ENCODE measurements around the gene MDFI.

The MDFI gene

GRCh38 chr6:41629128-41629527 is 9.1 kb upstream of the MDFI start:
- in situ Hi-C loops (cut with MboI; ENCODE audit: low pct_unique_long_range_greater_than_20kb, low sequenced_read_pairs, unreplicated experiment), result no loop called here
- TF ChIP-seq CTCF (IDR thresholded peaks at IDR 0.05; ENCODE audit: extremely low read depth, insufficient read depth, missing control alignments), result no peak
- no peak for DNase-seq (ENCODE audit: low spot score)

GRCh38 chr6:41630069-41630468 is 8.2 kb upstream of the MDFI start:
- in situ Hi-C loops (cut with MboI; ENCODE audit: low pct_unique_long_range_greater_than_20kb, low sequenced_read_pairs, unreplicated experiment), result no loop called here
- no peak for TF ChIP-seq CTCF (IDR thresholded peaks at IDR 0.05; ENCODE audit: extremely low read depth, insufficient read depth, missing control alignments)
- no peak for DNase-seq (ENCODE audit: low spot score)

- TF ChIP-seq CTCF (IDR thresholded peaks at IDR 0.05; ENCODE audit: extremely low read depth, insufficient read depth, missing control alignments), result no peak
- in situ Hi-C loops (cut with MboI; ENCODE audit: low pct_unique_long_range_greater_than_20kb, low sequenced_read_pairs, unreplicated experiment), result no loop called here
- no peak for DNase-seq (ENCODE audit: low spot score)
These were observed 7.3 kb upstream of the MDFI start for GRCh38 chr6:41630946-41631345.

DNA sequence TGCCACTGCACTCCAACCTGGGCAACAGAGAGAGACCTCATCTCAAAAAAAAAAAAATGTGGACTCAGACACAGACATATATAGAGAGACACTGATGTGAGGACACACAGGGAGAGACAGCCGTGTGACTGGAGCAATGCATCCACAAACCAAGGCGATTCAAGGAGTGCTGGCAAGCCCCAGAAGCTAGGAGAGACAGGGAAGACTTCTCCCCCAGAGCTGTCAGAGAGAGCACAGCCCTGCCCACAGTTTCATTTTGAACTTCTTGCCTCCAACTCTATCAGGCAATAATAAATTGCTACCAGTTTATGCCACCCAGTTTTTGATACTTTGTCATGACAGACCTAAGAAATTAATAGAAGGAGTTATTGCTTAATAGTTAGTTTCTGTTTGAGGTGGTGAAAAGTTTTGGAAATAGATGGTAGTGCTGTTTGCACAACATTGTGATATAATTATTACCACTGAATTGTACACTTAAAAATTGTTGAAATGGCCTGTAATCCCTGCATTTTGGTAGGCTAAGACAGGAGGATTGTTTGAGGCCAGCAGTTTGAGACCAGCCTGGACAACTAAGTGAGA is 5.1 kb upstream of the MDFI start:
- no peak for TF ChIP-seq CTCF (IDR thresholded peaks at IDR 0.05; ENCODE audit: extremely low read depth, insufficient read depth, missing control alignments)
- in situ Hi-C loops (cut with MboI; ENCODE audit: low pct_unique_long_range_greater_than_20kb, low sequenced_read_pairs, unreplicated experiment), result no loop called here
- no peak for DNase-seq (ENCODE audit: low spot score)

- no peak for TF ChIP-seq CTCF (IDR thresholded peaks at IDR 0.05; ENCODE audit: extremely low read depth, insufficient read depth, missing control alignments)
- in situ Hi-C loops (cut with MboI; ENCODE audit: low pct_unique_long_range_greater_than_20kb, low sequenced_read_pairs, unreplicated experiment), result no loop called here
- DNase-seq (ENCODE audit: low spot score), result no peak
These were observed 3.6 kb upstream of the MDFI start for GRCh38 chr6:41634657-41635056.

DNA sequence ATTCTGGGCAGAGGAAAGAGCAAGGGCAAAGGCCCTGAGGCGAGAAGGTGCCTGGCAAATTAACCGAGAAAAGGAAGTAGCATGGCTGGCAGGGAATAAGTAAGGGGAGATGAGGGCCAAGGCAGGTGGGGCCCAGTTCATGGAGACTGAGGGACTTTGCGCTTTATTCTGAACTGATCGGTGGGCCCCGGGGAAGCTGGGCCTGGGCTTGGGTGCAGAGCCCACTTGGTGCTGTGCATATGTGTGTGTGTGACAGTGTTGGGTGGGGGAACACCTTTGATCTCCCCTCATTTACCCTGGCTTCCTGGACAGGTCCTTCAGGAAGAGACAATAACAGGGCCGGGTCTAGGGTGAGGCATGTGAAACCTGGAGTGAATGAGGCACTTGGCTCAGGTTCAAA is 2.9 kb upstream of the MDFI start:
- no peak for TF ChIP-seq CTCF (IDR thresholded peaks at IDR 0.05; ENCODE audit: extremely low read depth, insufficient read depth, missing control alignments)
- no peak for DNase-seq (ENCODE audit: low spot score)
- in situ Hi-C loops (cut with MboI; ENCODE audit: low pct_unique_long_range_greater_than_20kb, low sequenced_read_pairs, unreplicated experiment), result no loop called here

DNA sequence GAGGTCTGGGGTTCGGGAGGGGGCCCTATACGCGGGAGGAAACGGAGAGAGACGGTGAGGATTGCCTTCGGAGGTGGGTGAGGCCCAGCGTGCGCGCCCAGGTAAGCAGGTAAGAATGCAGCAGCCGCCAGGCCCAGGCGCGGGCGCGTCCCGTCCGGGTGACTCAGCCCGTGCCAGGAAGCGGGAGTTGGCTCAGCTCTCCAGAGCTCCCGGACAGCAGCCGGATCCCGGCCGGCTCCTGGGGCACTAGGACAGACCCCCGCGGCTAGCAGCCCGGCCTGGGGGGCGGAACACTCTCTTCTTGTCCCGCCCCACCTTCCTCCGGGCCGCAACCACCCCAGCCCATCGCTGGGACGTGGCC is 1.5 kb upstream of the MDFI start:
- no peak for DNase-seq (ENCODE audit: low spot score)
- in situ Hi-C loops (cut with MboI; ENCODE audit: low pct_unique_long_range_greater_than_20kb, low sequenced_read_pairs, unreplicated experiment), result no loop called here
- no peak for TF ChIP-seq CTCF (IDR thresholded peaks at IDR 0.05; ENCODE audit: extremely low read depth, insufficient read depth, missing control alignments)
